Peyer's patch (tissue), 4 donors: ENCODE results near the gene MAGEB17.

ENCODE experiments used
- POLR2A ChIP-seq, 2 donors: fragments of 450-650 bp; IDR thresholded peaks; one replicate each; pipeline ENCODE4 v1.5.1; 2017; ENCODE audit warnings: antibody characterized with exemption in 2 of 2, mild to moderate bottlenecking in 2 of 2, moderate library complexity in 2 of 2
- TF ChIP-seq, protein P1 (sequence below), 6 experiments: fragments of 450-650 bp in 4 of 6; fragments of 200-600 bp in 2 of 6; sonication (generic) in 1 of 6; IDR thresholded peaks; one replicate each; pipeline ENCODE4 v1.5.1; 2017 to 2019; ENCODE audit warnings: antibody characterized with exemption in 6 of 6, mild to moderate bottlenecking in 3 of 6, moderate library complexity in 1 of 6

DNA sequence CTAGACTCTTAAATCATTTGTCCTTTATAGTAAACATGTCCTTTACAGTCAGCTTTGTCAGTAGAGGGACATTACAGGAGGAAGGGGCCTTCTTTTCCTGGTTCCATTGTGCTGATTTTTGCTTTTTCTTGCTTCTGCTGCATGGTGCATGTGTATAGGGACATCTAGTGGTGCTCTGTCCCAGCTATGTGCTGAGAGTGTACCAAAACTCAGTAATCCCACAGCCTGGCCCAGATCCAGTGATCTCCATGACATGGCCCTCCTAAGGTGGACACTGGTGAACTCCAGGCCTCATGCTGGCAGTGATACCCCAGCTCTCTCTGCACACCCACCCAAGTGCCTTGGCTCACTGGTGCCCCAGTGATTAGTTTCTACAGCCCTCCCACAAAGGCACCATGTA is 45.2 kb downstream of the MAGEB17 start:
- no peak for TF ChIP-seq POLR2A (IDR thresholded peaks at IDR 0.05)
- TF ChIP-seq, protein P1, sequence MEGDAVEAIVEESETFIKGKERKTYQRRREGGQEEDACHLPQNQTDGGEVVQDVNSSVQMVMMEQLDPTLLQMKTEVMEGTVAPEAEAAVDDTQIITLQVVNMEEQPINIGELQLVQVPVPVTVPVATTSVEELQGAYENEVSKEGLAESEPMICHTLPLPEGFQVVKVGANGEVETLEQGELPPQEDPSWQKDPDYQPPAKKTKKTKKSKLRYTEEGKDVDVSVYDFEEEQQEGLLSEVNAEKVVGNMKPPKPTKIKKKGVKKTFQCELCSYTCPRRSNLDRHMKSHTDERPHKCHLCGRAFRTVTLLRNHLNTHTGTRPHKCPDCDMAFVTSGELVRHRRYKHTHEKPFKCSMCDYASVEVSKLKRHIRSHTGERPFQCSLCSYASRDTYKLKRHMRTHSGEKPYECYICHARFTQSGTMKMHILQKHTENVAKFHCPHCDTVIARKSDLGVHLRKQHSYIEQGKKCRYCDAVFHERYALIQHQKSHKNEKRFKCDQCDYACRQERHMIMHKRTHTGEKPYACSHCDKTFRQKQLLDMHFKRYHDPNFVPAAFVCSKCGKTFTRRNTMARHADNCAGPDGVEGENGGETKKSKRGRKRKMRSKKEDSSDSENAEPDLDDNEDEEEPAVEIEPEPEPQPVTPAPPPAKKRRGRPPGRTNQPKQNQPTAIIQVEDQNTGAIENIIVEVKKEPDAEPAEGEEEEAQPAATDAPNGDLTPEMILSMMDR (IDR thresholded peaks at IDR 0.05), result peak in 3 of 6 experiments; percentile 15 to 33 (median 27)
